DLD1 (cell line): Measurements from ENCODE around the gene TMEM128.

Experiments used
- in situ Hi-C: cut with HindIII; loops from 2 replicates; pipeline ENCODE4 v1.10.0; 2017; ENCODE audit warnings: low sequenced_read_pairs

TMEM128 gene, protein sequence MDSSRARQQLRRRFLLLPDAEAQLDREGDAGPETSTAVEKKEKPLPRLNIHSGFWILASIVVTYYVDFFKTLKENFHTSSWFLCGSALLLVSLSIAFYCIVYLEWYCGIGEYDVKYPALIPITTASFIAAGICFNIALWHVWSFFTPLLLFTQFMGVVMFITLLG

GRCh38 chr4:4248029-4248884, at the start of gene TMEM128:
TMEM128 (minus strand) TSS chr4:4248223; CDS start chr4:4248202, 21 bp downstream.
- in situ Hi-C loops = no loop called here

DNA sequence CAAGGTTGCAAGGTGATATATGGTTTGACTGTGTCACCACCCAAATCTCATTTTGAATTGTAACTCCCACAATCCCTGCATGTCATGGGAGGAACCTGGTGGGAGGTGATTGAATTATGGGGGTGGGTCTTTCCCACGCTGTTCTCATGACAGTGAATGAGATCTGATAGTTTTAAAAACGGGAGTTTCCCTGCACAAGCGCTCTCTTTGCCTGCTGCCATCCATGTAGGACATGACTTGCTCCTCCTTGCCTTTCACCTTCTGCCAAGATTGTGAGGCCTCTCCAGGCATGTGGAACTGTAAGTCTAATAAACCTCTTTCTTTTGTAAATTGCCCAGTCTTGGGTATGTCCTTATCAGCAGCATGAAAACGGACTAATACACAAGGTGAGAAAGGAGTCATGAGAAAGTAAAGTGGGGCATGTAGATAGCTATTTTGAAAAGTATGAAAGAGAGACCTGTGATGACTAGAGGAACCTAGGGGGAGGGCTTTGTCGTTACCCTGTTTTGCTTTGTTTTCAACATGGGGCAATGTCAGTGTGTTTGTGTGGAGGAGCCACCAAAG, 48.3 kb upstream of the TMEM128 start:
- in situ Hi-C loops = loop anchor here (25.0 kb wide), 1 partner anchor 241 kb away; the partner anchor contains the start of gene STX18

GRCh38 chr4:4293279-4293678, 45.3 kb upstream of the TMEM128 start:
- in situ Hi-C loops = loop anchor here (25.0 kb wide), 1 partner anchor 244 kb away; the partner anchor contains the start of gene STX18

- in situ Hi-C loops = loop anchor here (25.0 kb wide), 1 partner anchor 247 kb away; the partner anchor contains the start of gene STX18
Observed at GRCh38 chr4:4289941-4290850, 42.2 kb upstream of the TMEM128 start, which contains the start of the genes LYAR and ZBTB49. LYAR (minus strand) TSS chr4:4290154; CDS start chr4:4283742, 6,412 bp downstream. ZBTB49 (plus strand) TSS chr4:4290251; CDS start chr4:4299946, 9,695 bp downstream.

GRCh38 chr4:4289597-4289940, 41.5 kb upstream of the TMEM128 start:
- in situ Hi-C loops = loop anchor here (25.0 kb wide), 1 partner anchor 248 kb away; the partner anchor contains the start of gene STX18

- in situ Hi-C loops = loop anchor here (25.0 kb wide), 1 partner anchor 248 kb away; the partner anchor contains the start of gene STX18
Observed at GRCh38 chr4:4289055-4289454, 41.0 kb upstream of the TMEM128 start.

DNA sequence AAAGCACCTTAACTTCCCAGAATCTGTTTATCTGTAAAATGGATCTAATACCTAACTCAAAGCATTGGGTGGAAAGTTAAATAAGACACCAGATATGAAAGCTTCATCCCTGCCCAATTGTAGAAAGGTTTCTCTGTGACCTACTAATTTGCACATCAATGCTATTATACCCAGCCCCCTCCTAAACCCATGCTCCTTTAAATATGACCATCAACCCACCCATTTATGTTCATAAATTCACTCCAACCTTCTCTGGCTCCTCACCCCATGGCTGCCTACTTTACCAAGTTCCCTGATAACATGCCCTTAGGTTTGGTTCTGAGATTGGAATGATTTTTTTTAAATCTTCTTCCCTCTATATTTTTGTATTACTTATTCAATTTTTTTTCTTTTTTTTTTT, 40.1 kb upstream of the TMEM128 start:
- in situ Hi-C loops = loop anchor here (25.0 kb wide), 1 partner anchor 249 kb away; the partner anchor contains the start of gene STX18

- in situ Hi-C loops = loop anchor here (5.0 to 25.0 kb wide), 2 partner anchors 82 to 252 kb away; partner anchors contain the start of gene STX18
Observed at GRCh38 chr4:4284827-4285618, 37.0 kb upstream of the TMEM128 start.

- in situ Hi-C loops = loop anchor here (5.0 to 25.0 kb wide), 2 partner anchors 86 to 256 kb away; partner anchors contain the start of gene STX18
Observed at GRCh38 chr4:4281787-4282186, 33.8 kb upstream of the TMEM128 start.

- in situ Hi-C loops = loop anchor here (25.0 kb wide), 1 partner anchor 260 kb away; the partner anchor contains the start of gene STX18
Observed at GRCh38 chr4:4277531-4277930, 29.5 kb upstream of the TMEM128 start.

DNA sequence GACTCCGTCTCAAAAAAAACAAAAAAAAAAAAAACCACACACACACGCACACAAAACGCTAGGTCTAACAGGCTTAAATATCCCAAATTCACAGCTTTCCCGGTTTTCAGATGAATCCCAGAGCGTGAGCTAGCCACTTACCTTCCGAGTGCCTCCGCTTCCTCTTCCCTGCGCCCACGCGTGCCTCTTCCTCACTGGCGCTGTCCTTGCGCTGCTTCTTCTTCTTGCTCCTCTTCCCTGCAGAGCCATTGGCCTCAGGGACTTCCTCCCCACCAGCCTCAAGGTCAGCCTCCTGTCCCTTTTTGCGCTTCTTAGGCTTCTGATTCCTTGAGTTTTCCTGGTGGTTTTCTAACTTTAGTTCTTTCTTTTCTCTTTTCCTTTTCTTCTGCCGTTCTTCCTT, 26.2 kb upstream of the TMEM128 start:
- in situ Hi-C loops = no loop called here

- in situ Hi-C loops = no loop called here
Observed at GRCh38 chr4:4271912-4272311, 23.9 kb upstream of the TMEM128 start.

- in situ Hi-C loops = no loop called here
Observed at GRCh38 chr4:4270529-4270928, 22.5 kb upstream of the TMEM128 start.

GRCh38 chr4:4269856-4270255, 21.8 kb upstream of the TMEM128 start:
- in situ Hi-C loops = no loop called here

- in situ Hi-C loops = no loop called here
Observed at GRCh38 chr4:4269331-4269731, 21.3 kb upstream of the TMEM128 start.

GRCh38 chr4:4268776-4269175, 20.8 kb upstream of the TMEM128 start:
- in situ Hi-C loops = no loop called here

DNA sequence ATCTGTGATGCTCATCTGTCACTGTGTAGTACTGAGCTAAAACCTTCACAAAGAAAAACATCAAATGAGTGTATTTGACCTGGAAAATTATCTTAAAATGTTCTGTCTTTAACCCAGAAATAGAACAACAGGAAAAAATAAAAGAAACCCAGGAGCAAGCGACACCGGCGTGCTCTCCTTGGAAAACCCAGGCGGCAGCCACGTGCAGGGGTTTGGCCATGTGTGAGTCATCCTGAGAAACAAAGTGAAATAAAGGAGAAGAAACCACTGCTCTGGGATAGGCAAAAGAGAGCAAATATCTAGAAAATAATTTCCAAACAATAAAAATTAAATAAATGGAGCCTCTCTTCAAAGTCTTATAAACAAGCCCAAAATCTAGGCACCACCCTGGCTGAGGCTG, 20.0 kb upstream of the TMEM128 start:
- in situ Hi-C loops = no loop called here

GRCh38 chr4:4260185-4260751, 12.2 kb upstream of the TMEM128 start:
- in situ Hi-C loops = no loop called here
